B cell (primary cell): ENCODE data around the gene DISP2. TPM values are rescaled to one million over a fixed set of nuclear protein-coding genes. Genes with fewer than 3 reads are reported as not detected.
A peak's percentile ranks its signal among the peaks of the same experiment; 100 is the strongest.

Experiments
- ATAC-seq: fragments of 200-7000 bp; cut with Tn5 transposase; one replicate; pipeline ENCODE4 v1.10.0; 2021; ENCODE audit warnings: low read depth, mild to moderate bottlenecking, moderate number of reproducible peaks, moderate library complexity
- CTCF ChIA-PET: fragments of 350-600 bp; sonication (Branson Sonifier 250); formaldehyde crosslinking; loops from one replicate; lab custom pipeline; 2021; ENCODE audit warnings: antibody characterized with exemption, inconsistent platforms; lab: Charles Lee
- POLR2A ChIA-PET: fragments of 350-600 bp; sonication (Branson Sonifier 250); formaldehyde crosslinking; loops from one replicate; lab custom pipeline; 2021; ENCODE audit warnings: antibody characterized with exemption; lab: Charles Lee
- DNase-seq: peaks from one replicate; pipeline ENCODE4 v3.0.0; 2013
- H2AFZ ChIP-seq: 2 replicates; pipeline ENCODE4 v1.6.1; 2012; ENCODE audit warnings: mild to moderate bottlenecking, low read depth, low read length; ENCODE audit not compliant: insufficient read depth, poor library complexity, severe bottlenecking
- H3K27ac ChIP-seq, 2 donors: 1 replicate in 1 of 2; 2 replicates in 1 of 2; pipeline ENCODE4 v1.5.1; 2012 to 2013; ENCODE audit warnings: low read length in 2 of 2, mild to moderate bottlenecking in 2 of 2, moderate library complexity in 1 of 2
- H3K27me3 ChIP-seq, 4 experiments: fragments of 200-600 bp in 1 of 4; sonication (generic) in 1 of 4; replicated peaks in 1 of 4; 1 replicate in 2 of 4; 2 replicates in 2 of 4; pipeline versions ENCODE4 v1.6.1 to v1.7.0; 2013 to 2016; ENCODE audit warnings: low read length in 3 of 4, mild to moderate bottlenecking in 2 of 4, mixed read lengths in 1 of 4, moderate library complexity in 1 of 4; ENCODE audit not compliant: insufficient read depth in 4 of 4, control insufficient read depth in 3 of 4; ENCODE audit errors: control extremely low read depth in 1 of 4
- H3K36me3 ChIP-seq, 2 experiments: replicated peaks in 1 of 2; 1 replicate in 1 of 2; 2 replicates in 1 of 2; pipeline versions ENCODE4 v1.6.1 to v1.7.1; 2013; ENCODE audit warnings: low read length in 1 of 2; ENCODE audit not compliant: insufficient read depth in 2 of 2, control insufficient read depth in 1 of 2; ENCODE audit errors: control extremely low read depth in 1 of 2, extremely low read depth in 1 of 2
- H3K4me1 ChIP-seq, 2 donors: fragments of 200-600 bp in 1 of 2; sonication (generic) in 1 of 2; 1 replicate in 1 of 2; 2 replicates in 1 of 2; pipeline versions ENCODE4 v1.5.1 to v1.6.1; 2013 to 2017; ENCODE audit warnings: low read length in 2 of 2; ENCODE audit not compliant: control insufficient read depth in 2 of 2, insufficient read depth in 2 of 2
- H3K4me2 ChIP-seq: replicated peaks from 2 replicates; pipeline ENCODE3; 2012; ENCODE audit warnings: mild to moderate bottlenecking, low read depth, low read length; ENCODE audit not compliant: poor library complexity, severe bottlenecking
- H3K4me3 ChIP-seq, 5 experiments: fragments of 200-600 bp in 1 of 5; sonication (generic) in 1 of 5; 1 replicate in 3 of 5; 2 replicates in 2 of 5; pipeline versions ENCODE4 v1.5.1 to v1.7.0; 2011 to 2016; ENCODE audit warnings: low read length in 4 of 5, mild to moderate bottlenecking in 4 of 5, low read depth in 2 of 5, control low read depth in 1 of 5, moderate library complexity in 1 of 5; ENCODE audit not compliant: insufficient read depth in 1 of 5; ENCODE audit errors: control extremely low read depth in 1 of 5, extremely low read depth in 1 of 5
- H3K79me2 ChIP-seq: fragments of 200-600 bp; sonication (generic); one replicate; pipeline ENCODE4 v1.6.0; 2016; ENCODE audit warnings: low read length; ENCODE audit not compliant: control insufficient read depth, insufficient read depth
- H3K9ac ChIP-seq: fragments of 200-600 bp; sonication (generic); 2 replicates; pipeline ENCODE4 v1.6.1; 2017; ENCODE audit warnings: mild to moderate bottlenecking, low read length, moderate library complexity
- H3K9me3 ChIP-seq, 3 donors: one replicate each; pipeline versions ENCODE4 v1.6.1 to v1.7.1; 2013; ENCODE audit warnings: low read length in 2 of 3; ENCODE audit not compliant: control insufficient read depth in 2 of 3, insufficient read depth in 1 of 3; ENCODE audit errors: control extremely low read depth in 1 of 3
- H4K20me1 ChIP-seq: 2 replicates; pipeline ENCODE4 v1.6.0; 2012; ENCODE audit warnings: mild to moderate bottlenecking, low read length; ENCODE audit not compliant: insufficient read depth, control insufficient read depth, poor library complexity, severe bottlenecking
- H3K27ac Mint-ChIP-seq: one replicate; pipeline ENCODE4 v1.8.0; 2021; ENCODE audit warnings: mixed read lengths
- H3K27me3 Mint-ChIP-seq: one replicate; pipeline ENCODE4 v1.8.0; 2021; ENCODE audit warnings: mixed read lengths
- H3K4me1 Mint-ChIP-seq: one replicate; pipeline ENCODE4 v1.8.0; 2021; ENCODE audit warnings: mixed read lengths
- H3K4me3 Mint-ChIP-seq: one replicate; pipeline ENCODE4 v1.8.0; 2021; ENCODE audit warnings: mixed read lengths
- H3K9me3 Mint-ChIP-seq: one replicate; pipeline ENCODE4 v1.8.0; 2022; ENCODE audit warnings: mixed read lengths; ENCODE audit not compliant: insufficient read depth
- EZH2 ChIP-seq: IDR thresholded peaks from 2 replicates; pipeline ENCODE4 v1.6.1; 2012; ENCODE audit warnings: borderline replicate concordance, low read depth, mild to moderate bottlenecking, moderate library complexity, low read length; ENCODE audit not compliant: insufficient read depth, poor library complexity, severe bottlenecking
- WGBS: methylation state at CpG from one replicate; pipeline ENCODE4 v1.1.5; 2013; ENCODE audit warnings: missing lambda C conversion rate; ENCODE audit not compliant: insufficient coverage; 5-methylcytosine and 5-hydroxymethylcytosine counted together
- intact Hi-C: fragments of 100-400 bp; cut with micrococcal nuclease; formaldehyde crosslinking; loops from one replicate; pipeline ENCODE4 v1.10.0; 2022
- polyA plus RNA-seq: library from polyadenylated mRNA; depleted of rRNA; stranded (reverse); fragments of >200 nt; gene quantifications from 2 replicates; pipeline ENCODE4 v1.2.3, GENCODE V29; 2012
- total RNA-seq, 2 donors: library from RNA; stranded (reverse); fragments of 120-200 nt in 1 of 2; gene quantifications; 1 replicate in 1 of 2; 2 replicates in 1 of 2; pipeline versions ENCODE4 v1.2.3 to v1.2.4, GENCODE V29; 2013 to 2022
- TF ChIP-seq, protein P1 (sequence below): fragments of 200-600 bp; IDR thresholded peaks from one replicate; pipeline ENCODE4 v1.8.0; 2022; ENCODE audit warnings: antibody characterized with exemption, mild to moderate bottlenecking

Gene DISP2
- total and polyA plus RNA-seq, 2 donors (not counting 1 experiment from before 2014, with no cell fraction given) = 0.13 to 0.71 TPM

DNA sequence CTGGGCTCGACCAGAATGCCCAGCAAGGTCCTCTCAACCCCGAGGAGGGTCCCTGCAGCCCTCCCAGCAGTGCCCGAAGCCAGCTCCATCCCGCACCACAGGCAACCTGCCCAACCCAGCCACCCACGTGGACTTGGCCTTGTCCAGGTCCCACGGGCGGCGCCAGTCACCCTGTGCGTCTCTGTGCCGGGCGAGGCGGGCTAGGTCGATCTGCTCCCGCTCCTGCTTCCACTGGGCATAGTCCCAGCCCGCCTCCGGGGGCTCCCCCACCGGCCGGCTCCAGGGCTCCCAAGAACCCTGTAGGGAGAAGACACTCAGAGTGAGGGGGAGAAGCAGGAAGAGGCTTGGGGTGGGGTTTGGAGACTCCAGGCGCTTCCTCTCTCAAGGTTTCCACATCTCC, 20.4 kb upstream of the DISP2 start:
- Mint-ChIP-seq H3K27me3 (peaks cover 4% of the 10 kb centered on the region), H3K9me3 (no peaks in the 10 kb centered on the region), H3K27ac (no peak overlapping the region), H3K4me1 (peaks cover 26% of the 10 kb centered on the region), H3K4me3 (no peak overlapping the region)
- Histone ChIP-seq H3K9ac (no peak overlapping the region), H3K4me1 (peaks cover 21 to 31% of the 10 kb centered on the region in 2 donors), H3K9me3 (no peaks in the 10 kb centered on the region), H3K79me2 (no peaks in the 10 kb centered on the region), H4K20me1 (no peaks in the 10 kb centered on the region), H3K36me3 (no peaks in the 10 kb centered on the region), H2AFZ (no peak overlapping the region), H3K4me3 (no peak overlapping the region), H3K27ac (no peak overlapping the region), H3K27me3 (peaks cover 0 to 12% (median 0%) of the 10 kb centered on the region in 4 experiments), H3K4me2 (peak overlapping the region; percentile 61)
- 88% methylated on average over 12 of the region's 19 CpGs for WGBS
- TF ChIP-seq, protein P1, sequence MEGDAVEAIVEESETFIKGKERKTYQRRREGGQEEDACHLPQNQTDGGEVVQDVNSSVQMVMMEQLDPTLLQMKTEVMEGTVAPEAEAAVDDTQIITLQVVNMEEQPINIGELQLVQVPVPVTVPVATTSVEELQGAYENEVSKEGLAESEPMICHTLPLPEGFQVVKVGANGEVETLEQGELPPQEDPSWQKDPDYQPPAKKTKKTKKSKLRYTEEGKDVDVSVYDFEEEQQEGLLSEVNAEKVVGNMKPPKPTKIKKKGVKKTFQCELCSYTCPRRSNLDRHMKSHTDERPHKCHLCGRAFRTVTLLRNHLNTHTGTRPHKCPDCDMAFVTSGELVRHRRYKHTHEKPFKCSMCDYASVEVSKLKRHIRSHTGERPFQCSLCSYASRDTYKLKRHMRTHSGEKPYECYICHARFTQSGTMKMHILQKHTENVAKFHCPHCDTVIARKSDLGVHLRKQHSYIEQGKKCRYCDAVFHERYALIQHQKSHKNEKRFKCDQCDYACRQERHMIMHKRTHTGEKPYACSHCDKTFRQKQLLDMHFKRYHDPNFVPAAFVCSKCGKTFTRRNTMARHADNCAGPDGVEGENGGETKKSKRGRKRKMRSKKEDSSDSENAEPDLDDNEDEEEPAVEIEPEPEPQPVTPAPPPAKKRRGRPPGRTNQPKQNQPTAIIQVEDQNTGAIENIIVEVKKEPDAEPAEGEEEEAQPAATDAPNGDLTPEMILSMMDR = no peak
- no peak for TF ChIP-seq EZH2
- POLR2A ChIA-PET = interaction anchor here (0.6 to 1.7 kb wide), 5 partner anchors 15 to 60 kb away, joined by 3 to 8 read pairs (median 4); partner anchors contain the start of gene PLCB2
- ATAC-seq (no peak), DNase-seq (no peak)
- CTCF ChIA-PET = interaction anchor here (0.7 to 15.0 kb wide), 39 partner anchors 10 to 653 kb away, joined by 3 to 382 read pairs (median 5); partner anchors contain the start of genes ANKRD63, BAHD1, DISP2 and FSIP1
- intact Hi-C loops = no loop called here

DNA sequence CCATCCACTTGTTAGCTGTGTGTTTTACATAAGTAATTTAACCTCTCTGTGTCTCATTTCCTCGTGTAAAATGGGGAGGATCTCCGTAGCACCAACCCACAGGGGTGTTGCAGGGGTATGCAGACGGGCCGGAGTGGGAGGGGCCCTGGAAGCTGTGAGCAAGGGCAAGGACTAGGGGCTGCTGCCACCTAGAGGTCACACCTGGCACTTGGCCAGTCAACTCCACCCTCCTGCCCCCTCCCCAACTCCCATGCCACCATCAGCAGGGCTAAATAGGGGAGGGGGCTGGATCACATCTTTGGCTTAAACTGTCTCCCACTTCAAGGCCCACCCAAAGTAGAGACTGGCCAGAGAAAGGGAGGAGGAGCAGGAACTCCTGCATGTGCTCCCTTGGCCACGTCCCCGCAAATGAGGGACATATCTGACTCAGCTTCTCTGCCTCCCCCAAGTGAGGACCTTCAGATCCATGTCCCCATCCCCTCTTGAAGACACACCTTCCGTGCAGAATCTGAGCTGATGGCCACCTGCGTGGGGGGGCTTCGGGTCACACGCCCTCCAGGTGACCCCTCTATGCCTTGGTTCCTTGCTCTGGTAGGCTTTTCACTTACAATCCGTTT, 19.9 kb upstream of the DISP2 start:
- Histone ChIP-seq H3K4me3 (no peak overlapping the region), H3K27ac (no peak overlapping the region), H4K20me1 (no peaks in the 10 kb centered on the region), H3K27me3 (peaks cover 0 to 12% (median 0%) of the 10 kb centered on the region in 4 experiments), H3K9me3 (no peaks in the 10 kb centered on the region), H3K79me2 (no peaks in the 10 kb centered on the region), H3K4me1 (peaks cover 21 to 31% of the 10 kb centered on the region in 2 donors), H3K9ac (no peak overlapping the region), H3K36me3 (no peaks in the 10 kb centered on the region), H3K4me2 (peak overlapping the region; percentile 61), H2AFZ (no peak overlapping the region)
- DNase-seq (peak; percentile 84), ATAC-seq (peak; percentile 94)
- TF ChIP-seq, protein P1 = peak; percentile 97
- no peak for TF ChIP-seq EZH2
- peaks cover 24% of the 10 kb centered on the region for H3K4me1 Mint-ChIP-seq
- WGBS = 58% methylated on average over 8 of the region's 11 CpGs
- H3K27ac Mint-ChIP-seq = no peak overlapping the region
- peak overlapping the region; percentile 37 for H3K4me3 Mint-ChIP-seq
- no peaks in the 10 kb centered on the region for H3K9me3 Mint-ChIP-seq
- POLR2A ChIA-PET = interaction anchor here (0.6 to 1.7 kb wide), 4 partner anchors 16 to 60 kb away, joined by 3 to 8 read pairs (median 4); partner anchors contain the start of gene PLCB2
- H3K27me3 Mint-ChIP-seq = peaks cover 4% of the 10 kb centered on the region
- intact Hi-C loops = loop anchor here (1.0 kb wide), 4 partner anchors 15 to 121 kb away; partner anchors contain the start of genes INAFM2 and PLCB2
- CTCF ChIA-PET = interaction anchor here (0.7 to 15.0 kb wide), 36 partner anchors 11 to 654 kb away, joined by 3 to 382 read pairs (median 5); partner anchors contain the start of genes ANKRD63, BAHD1, DISP2 and FSIP1
